ENCODE measurements around the gene NPR3.
"Not testable (repeated sequence)": the region's sequence is repeated elsewhere in the genome, so short reads cannot be mapped to it uniquely, and the experiment has no call there.

Gene NPR3

DNA sequence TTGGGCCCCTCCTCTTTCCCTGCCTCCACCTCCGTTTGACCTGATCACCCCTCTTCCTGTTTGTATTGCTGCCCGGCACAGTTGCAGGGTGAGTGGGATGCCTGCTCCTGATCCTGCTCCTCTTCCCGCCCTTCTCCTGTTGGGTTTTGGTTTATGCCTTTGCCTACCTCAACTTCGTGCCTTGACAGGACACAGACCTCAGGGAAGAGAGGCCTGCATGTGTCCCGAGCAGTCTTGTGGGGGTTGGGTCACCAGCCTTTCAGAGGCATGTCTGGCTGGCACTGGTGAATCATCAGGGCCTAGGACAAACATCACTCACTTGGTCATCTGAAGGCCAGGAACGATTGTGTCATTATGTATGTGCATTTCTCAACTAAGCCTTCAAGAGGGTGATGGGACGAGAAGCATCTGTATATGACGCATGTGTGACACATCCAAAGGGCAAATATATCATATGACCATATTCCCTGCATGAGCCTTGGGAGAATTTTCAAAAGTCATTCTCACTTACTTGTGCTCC, 56.9 kb downstream of the NPR3 start:
- DNase-seq (ENCODE audit: low spot score), result peak; percentile 75

DNA sequence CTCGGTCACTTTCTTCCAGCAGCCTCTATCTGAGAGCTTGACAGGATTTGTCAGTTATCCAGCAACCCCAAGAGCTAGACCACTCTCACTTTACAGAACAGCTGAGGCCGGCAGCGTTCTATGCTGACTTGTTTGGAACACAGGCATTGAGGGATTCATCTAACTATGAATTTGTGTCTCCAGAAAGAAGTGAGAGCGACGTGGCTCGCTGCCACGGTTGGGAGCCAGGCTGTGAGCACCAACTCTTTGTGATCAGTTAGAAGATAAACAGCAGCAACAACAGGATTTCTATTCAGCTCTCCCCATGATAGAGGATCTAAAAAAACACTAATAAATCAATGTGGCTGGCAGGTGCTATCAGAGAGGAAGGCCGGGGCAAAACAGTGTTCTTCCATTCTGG, 58.6 kb downstream of the NPR3 start:
- no peak for DNase-seq (ENCODE audit: low spot score)

DNA sequence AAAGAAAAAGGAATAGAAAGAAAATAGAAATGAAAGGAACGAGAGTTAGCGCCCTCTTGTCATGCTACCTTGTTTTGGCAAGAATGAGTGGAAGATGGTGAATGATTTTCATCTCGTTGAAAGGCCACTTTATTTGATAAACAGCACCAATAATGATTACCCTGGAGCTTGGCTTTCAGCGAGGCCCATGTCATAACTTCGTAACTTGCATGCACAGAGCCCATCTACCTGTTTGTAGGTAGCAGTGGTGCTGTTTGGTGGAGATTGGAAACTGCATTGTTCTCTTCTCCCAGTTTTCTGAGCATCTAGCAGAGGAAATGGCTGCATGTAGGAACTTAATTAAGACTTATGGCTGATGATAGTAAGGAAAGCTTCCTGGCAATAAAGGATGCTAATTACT, 59.3 kb downstream of the NPR3 start:
- no peak for DNase-seq (ENCODE audit: low spot score)

- no peak for DNase-seq (ENCODE audit: low spot score)
Measured at GRCh38 chr5:32771037-32771436, 59.9 kb downstream of the NPR3 start.

GRCh38 chr5:32773944-32774343, 62.8 kb downstream of the NPR3 start:
- no peak for DNase-seq (ENCODE audit: low spot score)

GRCh38 chr5:32776200-32776599, 65.1 kb downstream of the NPR3 start:
- DNase-seq (ENCODE audit: low spot score), result no peak

GRCh38 chr5:32777222-32777621, 66.1 kb downstream of the NPR3 start:
- no peak for DNase-seq (ENCODE audit: low spot score)

DNA sequence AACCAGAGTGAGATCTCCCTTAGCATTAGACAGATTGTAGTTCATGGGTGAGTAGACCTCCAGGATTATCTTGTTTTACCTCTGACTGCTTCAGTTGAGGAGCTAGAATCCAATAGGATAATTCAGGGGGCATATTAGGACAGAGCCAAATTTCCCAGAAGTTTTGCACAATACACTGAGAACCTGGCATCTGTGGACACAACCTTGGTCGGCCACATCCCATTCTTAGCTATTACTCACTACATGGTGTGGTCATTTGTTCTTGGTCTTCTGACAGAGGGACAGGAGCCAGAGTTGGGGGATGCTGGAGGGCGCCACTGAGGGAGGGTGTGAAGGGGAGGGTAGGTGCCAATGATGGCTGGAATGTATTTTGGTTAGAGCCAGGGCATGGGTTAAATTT, 66.6 kb downstream of the NPR3 start:
- no peak for DNase-seq (ENCODE audit: low spot score)

- DNase-seq (ENCODE audit: low spot score), result no peak
Measured at GRCh38 chr5:32778403-32778802, 67.3 kb downstream of the NPR3 start.

DNA sequence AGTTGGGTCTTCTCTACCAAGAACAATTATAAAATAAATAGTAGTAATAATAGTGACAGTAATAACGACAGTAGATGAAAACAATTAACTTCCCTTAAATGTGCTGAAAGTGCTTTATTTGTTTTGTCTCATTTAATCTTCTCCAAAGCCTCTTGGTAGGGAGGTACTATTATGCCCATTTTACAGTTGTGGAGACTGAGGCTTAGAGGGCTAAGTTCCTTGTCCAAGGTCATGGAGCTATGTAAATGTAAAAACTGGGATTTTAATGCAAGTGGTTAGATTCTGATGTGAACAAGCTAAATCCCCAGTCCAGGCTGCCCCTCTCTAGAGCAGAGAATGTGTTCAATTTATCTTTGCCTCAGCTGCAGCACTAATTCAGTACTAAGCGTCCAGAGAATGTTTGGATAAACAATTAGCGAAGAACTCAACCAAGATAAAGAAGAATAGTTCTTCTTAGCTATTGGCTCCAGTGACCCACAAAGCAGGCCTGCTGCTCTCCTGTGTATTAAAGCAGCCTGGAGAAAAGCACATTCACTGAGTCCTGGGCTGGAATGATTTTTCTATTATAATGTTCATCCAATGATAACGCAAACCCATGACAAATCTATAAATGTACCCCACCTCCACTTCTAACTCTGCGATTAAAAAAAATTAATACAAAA, 68.8 kb downstream of the NPR3 start:
- DNase-seq (ENCODE audit: low spot score), result no peak

- DNase-seq (ENCODE audit: low spot score), result peak; percentile 10
Measured at GRCh38 chr5:32780508-32780919, 69.4 kb downstream of the NPR3 start.

DNA sequence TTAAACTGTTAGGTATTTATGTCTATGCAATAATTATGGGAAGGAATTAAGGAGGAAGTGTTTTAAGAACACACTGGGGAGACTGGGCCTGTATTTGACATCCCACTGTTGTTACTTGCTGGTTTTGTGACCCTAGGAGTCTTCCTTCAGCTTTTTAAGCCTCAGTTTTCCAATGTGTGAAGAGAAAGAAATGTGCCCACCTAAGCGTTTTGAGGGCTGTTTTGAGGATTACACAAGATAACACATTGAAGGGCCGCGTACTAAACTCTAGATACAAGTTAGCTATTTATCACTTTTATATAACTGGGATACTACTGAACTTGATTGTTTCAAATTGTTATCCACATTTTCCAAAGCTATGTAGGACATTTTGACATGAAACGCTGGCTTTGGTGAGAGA, 72.5 kb downstream of the NPR3 start:
- DNase-seq (ENCODE audit: low spot score), result no peak

DNA sequence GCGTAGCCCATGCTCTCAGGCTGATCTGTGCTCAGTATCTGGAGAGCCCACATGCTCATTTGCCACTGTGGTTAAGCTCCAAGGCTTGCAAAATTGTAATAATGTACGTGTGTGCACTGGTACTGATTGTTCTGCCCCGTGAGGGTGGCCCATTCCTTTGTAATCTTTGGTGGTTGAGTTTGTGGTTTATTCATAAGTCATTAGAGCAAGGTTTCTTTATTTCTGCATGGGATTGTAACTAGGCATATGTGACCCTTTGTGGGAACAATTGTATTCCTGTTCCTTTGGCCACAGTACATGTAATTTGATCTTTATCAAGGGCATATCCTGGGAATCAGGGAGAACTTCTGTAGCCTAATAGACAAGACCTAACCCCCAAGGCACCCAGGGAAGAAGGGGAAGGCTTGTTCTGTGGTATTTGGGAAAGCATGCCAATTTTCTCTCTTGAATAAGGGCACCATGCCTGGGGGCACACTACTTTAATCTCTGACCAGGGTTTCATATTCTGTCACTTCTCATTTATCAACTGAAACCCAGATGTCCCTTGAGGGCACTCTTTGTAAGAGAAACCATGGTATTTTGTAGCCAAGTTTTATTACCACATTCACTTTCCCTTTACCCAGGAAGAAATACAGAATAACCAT, 74.6 kb downstream of the NPR3 start:
- no peak for DNase-seq (ENCODE audit: low spot score)

DNA sequence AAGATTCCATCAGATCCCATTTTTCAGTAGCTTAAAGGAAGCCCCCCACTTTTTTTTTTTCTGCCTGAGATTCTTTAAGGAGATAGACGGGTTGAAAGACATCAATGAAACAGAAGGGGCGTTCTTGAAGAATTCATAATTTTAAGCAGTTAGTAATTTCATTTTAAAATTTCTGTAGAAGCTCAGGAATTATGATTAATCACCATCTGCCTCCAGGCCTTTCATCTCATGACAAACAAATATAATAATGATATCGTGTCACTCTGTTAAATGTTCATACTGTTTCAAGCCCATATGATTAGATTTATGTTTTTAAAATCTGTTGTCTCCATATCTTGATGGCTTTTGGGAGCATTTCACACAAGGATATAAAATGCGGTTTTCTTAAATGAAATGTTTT, 75.2 kb downstream of the NPR3 start:
- DNase-seq (ENCODE audit: low spot score), result no peak

- peak; percentile 29 for DNase-seq (ENCODE audit: low spot score)
Measured at GRCh38 chr5:32790411-32790951, 79.4 kb downstream of the NPR3 start.

GRCh38 chr5:32791536-32792243, 80.6 kb downstream of the NPR3 start:
- no peak for DNase-seq (ENCODE audit: low spot score)

DNA sequence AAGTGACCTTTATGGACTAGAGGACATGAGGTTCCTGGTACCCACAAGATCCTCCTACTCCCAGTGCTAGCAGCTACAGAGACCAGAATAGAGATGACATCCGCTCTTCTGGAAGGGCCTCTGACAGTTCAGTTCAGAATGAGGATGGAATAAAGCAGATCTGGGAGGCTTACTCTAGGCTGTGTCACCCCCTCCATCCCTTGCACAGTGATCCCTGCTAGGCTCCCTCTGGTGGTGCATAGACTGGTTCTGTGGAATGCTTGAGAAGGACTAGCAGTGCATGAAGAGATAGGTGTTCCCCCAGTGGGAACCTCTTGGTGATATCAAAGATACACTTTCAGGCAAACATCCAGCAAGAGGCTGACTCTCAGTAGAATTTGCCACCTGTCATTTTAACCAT, 83.0 kb downstream of the NPR3 start:
- peak; percentile 39 for DNase-seq (ENCODE audit: low spot score)

DNA sequence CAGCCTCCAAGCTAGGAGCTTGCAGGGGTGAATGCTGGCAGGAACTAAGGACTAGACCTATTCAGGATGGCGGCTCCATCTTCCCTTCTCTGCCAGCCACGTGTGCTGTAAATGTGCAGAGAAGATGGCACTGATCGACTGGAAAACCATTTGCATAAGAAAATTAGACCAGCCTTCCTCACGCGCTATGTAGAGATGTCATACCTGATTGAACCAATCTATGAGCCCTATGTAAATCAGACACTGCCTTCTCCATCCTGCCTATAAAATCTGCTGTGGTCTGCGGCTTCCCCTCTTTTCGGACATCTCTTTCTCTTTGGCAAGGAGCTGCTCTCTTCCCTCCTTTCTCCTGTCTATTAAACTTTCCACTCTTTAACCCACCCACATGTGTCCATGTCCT, 91.6 kb downstream of the NPR3 start:
- DNase-seq (ENCODE audit: low spot score), result no peak

GRCh38 chr5:32803656-32804055, 92.5 kb downstream of the NPR3 start:
- DNase-seq (ENCODE audit: low spot score), result no peak

GRCh38 chr5:32805462-32805861, 94.3 kb downstream of the NPR3 start:
- DNase-seq (ENCODE audit: low spot score), result not testable (repeated sequence)

DNA sequence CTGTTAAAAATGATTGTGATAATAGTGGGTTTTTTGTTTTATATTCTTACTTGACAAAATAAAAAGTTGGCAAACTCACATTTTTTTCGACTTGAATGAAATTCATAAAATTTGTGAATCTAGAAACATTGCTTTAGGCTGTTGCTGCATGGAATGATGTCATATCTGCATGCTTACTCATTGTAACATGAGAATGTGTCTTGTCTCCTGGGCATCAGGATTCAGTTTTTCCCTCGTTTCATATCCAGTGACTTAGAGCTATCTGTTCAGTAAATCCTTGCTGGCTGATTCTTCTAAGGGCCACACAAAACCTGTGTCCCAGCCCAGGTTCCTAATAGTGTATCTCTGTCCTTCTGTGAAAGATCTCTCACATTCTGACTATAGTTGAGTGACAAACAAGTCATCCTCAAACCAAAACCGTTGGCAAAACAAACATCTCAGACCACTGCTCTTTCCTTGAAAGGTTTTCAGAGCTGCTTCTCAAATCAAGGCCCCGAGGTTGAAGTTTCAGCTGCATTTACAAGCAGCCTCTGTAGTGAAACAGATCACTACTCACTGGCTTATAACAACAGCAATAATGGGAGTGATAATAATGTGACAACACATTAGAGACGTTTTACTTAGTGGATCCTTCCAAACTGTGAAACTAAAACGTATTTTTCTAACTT, 95.0 kb downstream of the NPR3 start:
- DNase-seq (ENCODE audit: low spot score), result peak; percentile 56

- no peak for DNase-seq (ENCODE audit: low spot score)
Measured at GRCh38 chr5:32808783-32809182, 97.7 kb downstream of the NPR3 start.
